Kidney (tissue), 14 donors: ENCODE results near the gene TRIM69. TPM values are rescaled to one million over a fixed set of nuclear protein-coding genes. Genes with fewer than 3 reads are reported as not detected.
"Not testable (repeated sequence)": the region's sequence is repeated elsewhere in the genome, so short reads cannot be mapped to it uniquely, and the experiment has no call there.

Experiments
- DNase-seq, 5 donors: peaks; one replicate each; pipeline ENCODE4 v3.0.0-alpha.2; 2013 to 2020
- FAIRE-seq: peaks from 2 replicates; lab custom pipeline; 2012; peaks lifted over from hg19 to GRCh38; lab: Jason Lieb, UNC
- H3K27ac ChIP-seq, 2 donors: one replicate each; pipeline ENCODE4 v1.7.0; 2013; ENCODE audit warnings: low read depth in 2 of 2, low read length in 2 of 2, inconsistent platforms in 1 of 2
- H3K27me3 ChIP-seq: one replicate; pipeline ENCODE4 v1.7.1; 2013; ENCODE audit warnings: low read length, inconsistent platforms; ENCODE audit not compliant: control insufficient read depth, insufficient read depth
- H3K36me3 ChIP-seq, 3 donors: one replicate each; pipeline versions ENCODE4 v1.7.0 to v1.7.1; 2013; ENCODE audit warnings: low read length in 3 of 3, control low read depth in 1 of 3, inconsistent platforms in 1 of 3; ENCODE audit not compliant: insufficient read depth in 3 of 3, control insufficient read depth in 2 of 3
- H3K4me1 ChIP-seq, 3 donors: one replicate each; pipeline versions ENCODE4 v1.7.0 to v1.7.1; 2013; ENCODE audit warnings: low read length in 3 of 3, inconsistent platforms in 1 of 3, low read depth in 1 of 3; ENCODE audit not compliant: control insufficient read depth in 2 of 3, insufficient read depth in 2 of 3
- H3K4me3 ChIP-seq, 3 donors: one replicate each; pipeline versions ENCODE4 v1.7.0 to v1.8.1; 2013; ENCODE audit warnings: low read length in 3 of 3, control low read depth in 1 of 3, inconsistent platforms in 1 of 3
- H3K9ac ChIP-seq, 3 donors: one replicate each; pipeline versions ENCODE4 v1.7.0 to v1.7.1; 2013; ENCODE audit warnings: low read length in 3 of 3, control low read depth in 1 of 3, inconsistent platforms in 1 of 3
- H3K9me3 ChIP-seq, 3 donors: one replicate each; pipeline versions ENCODE4 v1.7.0 to v1.7.1; 2013; ENCODE audit warnings: low read length in 3 of 3, control low read depth in 1 of 3, inconsistent platforms in 1 of 3; ENCODE audit not compliant: control insufficient read depth in 2 of 3, insufficient read depth in 1 of 3
- CTCF ChIP-seq: IDR thresholded peaks from 3 replicates; pipeline ENCODE4 v1.5.1; 2012; ENCODE audit warnings: mild to moderate bottlenecking, moderate library complexity, borderline replicate concordance; ENCODE audit not compliant: insufficient read depth; ENCODE audit errors: extremely low read depth
- intact Hi-C: fragments of 100-400 bp; cut with DNase I; formaldehyde crosslinking; loops from one replicate; pipeline ENCODE4 v1.11.1; 2022
- polyA plus RNA-seq: library from polyadenylated mRNA; stranded (reverse); fragments of 350-450 nt; fragmentation: Illumina TruSeq; extraction: RNeasy Lipid Tissue Mini Kit (QIAGEN cat#74804); gene quantifications from one replicate; pipeline ENCODE4 v1.2.3, GENCODE V29; 2014; ENCODE audit warnings: low read depth, low replicate concordance; ENCODE audit not compliant: insufficient read depth
- total RNA-seq: library from RNA; stranded (reverse); fragmentation: NEBNext Ultra II Directional; extraction: Animal tissue kit (Norgen Biotek cat#: 25700); gene quantifications from one replicate; pipeline ENCODE4 v1.2.1, GENCODE V29; 2021
- donor health status: control.
- donor health status: control.
- donor health status: control.
- donor health status: control.
- donor health status: control.
- donor health status: DM: yes; HTN: yes; CAD: no.
- donor health status: Normal renal cell carcinoma (clear cell type).

TRIM69 gene
- total and polyA plus RNA-seq, 2 donors from 2014 or later: 29.6 to 41.2 TPM

- Histone ChIP-seq H3K4me3 (no peak overlapping the region), H3K9ac (no peak overlapping the region), H3K9me3 (no peaks in the 10 kb centered on the region), H3K4me1 (no peaks in the 10 kb centered on the region), H3K36me3 (no peaks in the 10 kb centered on the region), H3K27ac (no peak overlapping the region), H3K27me3 (no peaks in the 10 kb centered on the region)
- FAIRE-seq (no peak), DNase-seq (no peak)
- intact Hi-C loops: no loop called here
- no peak for TF ChIP-seq CTCF
These were observed 44.3 kb downstream of the TRIM69 start for GRCh38 chr15:44780608-44781007.

- intact Hi-C loops: no loop called here
- no peak for TF ChIP-seq CTCF
- Histone ChIP-seq H3K27me3 (no peaks in the 10 kb centered on the region), H3K36me3 (no peaks in the 10 kb centered on the region), H3K4me1 (no peaks in the 10 kb centered on the region), H3K4me3 (no peak overlapping the region), H3K9me3 (no peaks in the 10 kb centered on the region), H3K27ac (no peak overlapping the region), H3K9ac (no peak overlapping the region)
- FAIRE-seq (no peak), DNase-seq (no peak)
These were observed 44.9 kb downstream of the TRIM69 start for GRCh38 chr15:44781128-44781810.

- DNase-seq: no peak
- H3K9me3 ChIP-seq: no peaks in the 10 kb centered on the region
- intact Hi-C loops: no loop called here
- no peak overlapping the region for H3K27ac ChIP-seq
- H3K27me3 ChIP-seq: no peaks in the 10 kb centered on the region
- TF ChIP-seq CTCF: no peak
- H3K4me3 ChIP-seq: no peak overlapping the region
- no peak for FAIRE-seq
- no peaks in the 10 kb centered on the region for H3K36me3 ChIP-seq
- H3K9ac ChIP-seq: no peak overlapping the region
- no peaks in the 10 kb centered on the region for H3K4me1 ChIP-seq
These were observed 46.2 kb downstream of the TRIM69 start for GRCh38 chr15:44782516-44782915.

- intact Hi-C loops, H3K27me3 ChIP-seq, H3K27ac ChIP-seq, H3K36me3 ChIP-seq, H3K9me3 ChIP-seq, DNase-seq, FAIRE-seq, H3K4me1 ChIP-seq: not testable (repeated sequence)
- Histone ChIP-seq H3K4me3 (peak overlapping the region in 1 of 3 donors; percentile 73), H3K9ac (peak overlapping the region in 1 of 3 donors; percentile 84)
These were observed 48.6 kb downstream of the TRIM69 start for GRCh38 chr15:44784918-44785274.
